T follicular helper cell (primary cell): ENCODE data around the gene USO1.
"Not testable (repeated sequence)": the region's sequence is repeated elsewhere in the genome, so short reads cannot be mapped to it uniquely, and the experiment has no call there.

ENCODE experiments used
- DNase-seq: peaks from one replicate; pipeline ENCODE4 v3.0.0-alpha.2; 2020; ENCODE audit warnings: low read depth
- total RNA-seq, 2 experiments: gene quantifications; one replicate each; lab custom pipeline; 2026; lab: John Stamatoyannopoulos, UW

Gene USO1, protein sequence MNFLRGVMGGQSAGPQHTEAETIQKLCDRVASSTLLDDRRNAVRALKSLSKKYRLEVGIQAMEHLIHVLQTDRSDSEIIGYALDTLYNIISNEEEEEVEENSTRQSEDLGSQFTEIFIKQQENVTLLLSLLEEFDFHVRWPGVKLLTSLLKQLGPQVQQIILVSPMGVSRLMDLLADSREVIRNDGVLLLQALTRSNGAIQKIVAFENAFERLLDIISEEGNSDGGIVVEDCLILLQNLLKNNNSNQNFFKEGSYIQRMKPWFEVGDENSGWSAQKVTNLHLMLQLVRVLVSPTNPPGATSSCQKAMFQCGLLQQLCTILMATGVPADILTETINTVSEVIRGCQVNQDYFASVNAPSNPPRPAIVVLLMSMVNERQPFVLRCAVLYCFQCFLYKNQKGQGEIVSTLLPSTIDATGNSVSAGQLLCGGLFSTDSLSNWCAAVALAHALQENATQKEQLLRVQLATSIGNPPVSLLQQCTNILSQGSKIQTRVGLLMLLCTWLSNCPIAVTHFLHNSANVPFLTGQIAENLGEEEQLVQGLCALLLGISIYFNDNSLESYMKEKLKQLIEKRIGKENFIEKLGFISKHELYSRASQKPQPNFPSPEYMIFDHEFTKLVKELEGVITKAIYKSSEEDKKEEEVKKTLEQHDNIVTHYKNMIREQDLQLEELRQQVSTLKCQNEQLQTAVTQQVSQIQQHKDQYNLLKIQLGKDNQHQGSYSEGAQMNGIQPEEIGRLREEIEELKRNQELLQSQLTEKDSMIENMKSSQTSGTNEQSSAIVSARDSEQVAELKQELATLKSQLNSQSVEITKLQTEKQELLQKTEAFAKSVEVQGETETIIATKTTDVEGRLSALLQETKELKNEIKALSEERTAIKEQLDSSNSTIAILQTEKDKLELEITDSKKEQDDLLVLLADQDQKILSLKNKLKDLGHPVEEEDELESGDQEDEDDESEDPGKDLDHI
- total RNA-seq = 113 to 123 reads per million in 2 experiments

GRCh38 chr4:75724066-75724866 lies at the start of gene USO1:
Gene USO1 (plus strand): TSS chr4:75724577. CDS start chr4:75724820, 243 bp downstream.
- DNase-seq = peak; percentile 99

GRCh38 chr4:75675004-75675531 lies 49.3 kb upstream of the USO1 start:
- DNase-seq = no peak

GRCh38 chr4:75678473-75678872 lies 45.9 kb upstream of the USO1 start:
- DNase-seq = no peak

DNA sequence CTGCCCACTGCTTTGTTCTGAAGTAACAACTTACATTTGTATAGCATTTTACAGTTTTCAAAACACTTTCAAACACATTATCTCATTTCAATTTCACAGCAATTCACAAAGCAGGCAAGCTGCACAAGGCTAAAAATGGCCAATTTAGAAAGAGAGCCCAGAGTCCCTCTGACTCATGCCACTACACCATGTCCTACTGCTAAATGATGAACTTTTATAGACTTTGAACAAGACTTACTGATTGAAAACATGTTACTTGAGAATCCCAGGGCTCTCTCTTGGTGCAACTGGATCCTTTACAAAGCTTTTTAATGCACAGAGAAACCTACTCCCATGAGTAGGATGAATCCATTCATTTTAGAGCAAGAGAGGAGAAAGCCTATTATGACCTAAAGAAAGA lies 45.4 kb upstream of the USO1 start:
- DNase-seq = no peak

DNA sequence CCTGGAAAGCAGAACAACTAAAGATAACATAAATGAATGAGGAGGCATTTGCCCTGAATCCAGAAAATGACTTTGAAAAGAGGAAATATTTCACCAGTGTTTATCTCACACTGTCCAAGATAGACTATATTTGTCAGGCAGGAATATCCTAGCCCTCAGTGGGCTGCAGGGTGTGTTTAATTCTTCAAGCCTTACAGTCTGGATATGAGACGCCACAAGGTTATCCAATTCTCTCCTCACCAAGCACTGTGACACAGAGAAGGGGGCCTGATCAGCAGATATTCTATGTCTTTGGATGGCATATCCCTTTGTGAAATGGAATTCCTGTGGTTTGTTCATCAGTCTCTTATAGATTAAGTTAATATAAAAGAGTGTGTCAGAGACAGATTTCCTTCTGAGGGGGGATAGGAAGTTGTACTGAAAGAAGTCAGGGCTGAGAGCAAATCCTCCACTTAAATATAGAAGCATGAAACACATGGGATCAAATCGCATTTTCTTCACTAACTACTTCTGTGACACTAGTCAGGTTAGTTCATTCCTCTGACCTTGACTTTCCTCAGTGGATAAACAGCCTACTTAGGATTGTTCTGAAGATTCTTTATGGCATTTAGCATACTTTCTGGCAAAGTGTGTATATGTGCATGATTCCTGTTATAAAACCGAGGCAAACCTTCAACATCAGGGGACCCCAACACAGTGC lies 44.4 kb upstream of the USO1 start:
- DNase-seq = no peak

GRCh38 chr4:75683482-75684155 lies 40.8 kb upstream of the USO1 start:
- DNase-seq = no peak

- no peak for DNase-seq
Measured at GRCh38 chr4:75685546-75686189, 38.7 kb upstream of the USO1 start.

GRCh38 chr4:75686346-75686745 lies 38.0 kb upstream of the USO1 start:
- DNase-seq = no peak

GRCh38 chr4:75687125-75687524 lies 37.3 kb upstream of the USO1 start:
- DNase-seq = not testable (repeated sequence)

DNA sequence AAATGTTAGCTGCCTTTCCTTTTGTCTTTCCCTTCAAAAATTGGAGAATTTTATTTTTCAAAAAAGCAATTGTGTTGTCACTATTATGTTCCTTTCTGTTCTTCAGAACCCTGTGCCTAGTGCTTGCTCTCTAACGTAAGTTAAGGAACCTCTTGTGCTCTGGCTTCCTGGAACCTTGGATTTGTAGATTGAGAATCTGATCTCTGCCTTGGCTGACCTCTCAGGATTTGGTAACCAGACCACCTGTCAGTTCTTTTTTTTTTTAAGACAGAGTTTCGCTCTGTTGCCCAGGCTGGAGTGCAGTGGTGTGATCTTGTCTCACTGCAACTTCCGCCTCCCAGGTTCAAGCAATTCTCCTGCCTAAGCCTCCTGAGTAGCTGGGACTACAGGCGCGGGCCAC lies 32.3 kb upstream of the USO1 start:
- DNase-seq = not testable (repeated sequence)

DNA sequence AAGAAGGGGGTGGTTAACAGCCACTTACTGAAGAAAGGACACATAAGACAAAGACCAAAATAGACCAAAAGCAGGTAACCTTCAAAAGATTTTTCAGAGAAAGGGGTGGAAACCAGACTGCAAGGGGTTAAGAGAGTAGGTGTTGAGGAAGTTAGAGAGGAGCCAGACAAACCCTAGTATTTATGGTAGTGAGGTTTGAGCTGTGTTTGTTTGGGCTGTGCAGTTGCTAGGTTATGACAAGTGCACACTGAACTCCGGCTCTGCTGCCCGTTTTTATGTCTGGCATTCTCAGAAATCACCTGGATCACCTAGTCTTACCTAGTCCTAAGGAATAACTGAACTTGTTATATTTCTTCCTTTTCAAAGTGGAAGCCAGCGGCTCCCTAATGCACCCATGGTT lies 28.3 kb upstream of the USO1 start:
- no peak for DNase-seq

DNA sequence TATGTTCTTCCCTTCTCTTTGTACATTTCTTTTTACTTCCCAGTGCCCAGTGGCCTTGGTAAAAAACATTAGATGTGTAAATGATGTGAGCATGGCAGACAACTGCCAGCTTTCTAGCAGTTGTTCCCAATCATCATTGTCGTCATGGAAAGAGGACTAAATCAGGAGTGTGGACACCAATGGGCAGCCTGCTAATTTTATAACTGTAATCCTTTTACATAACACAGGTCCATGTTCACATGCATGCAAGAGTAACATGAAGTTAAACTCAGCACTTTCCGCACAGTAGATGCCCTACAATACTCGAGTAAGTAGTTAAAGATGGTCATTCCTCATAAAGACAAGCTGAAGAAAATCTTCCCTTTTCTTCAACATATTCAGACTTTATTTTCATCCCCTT lies 27.8 kb upstream of the USO1 start:
- DNase-seq = no peak

- no peak for DNase-seq
Measured at GRCh38 chr4:75698162-75698962, 26.0 kb upstream of the USO1 start.

GRCh38 chr4:75698963-75699228 lies 25.5 kb upstream of the USO1 start:
- DNase-seq = no peak

DNA sequence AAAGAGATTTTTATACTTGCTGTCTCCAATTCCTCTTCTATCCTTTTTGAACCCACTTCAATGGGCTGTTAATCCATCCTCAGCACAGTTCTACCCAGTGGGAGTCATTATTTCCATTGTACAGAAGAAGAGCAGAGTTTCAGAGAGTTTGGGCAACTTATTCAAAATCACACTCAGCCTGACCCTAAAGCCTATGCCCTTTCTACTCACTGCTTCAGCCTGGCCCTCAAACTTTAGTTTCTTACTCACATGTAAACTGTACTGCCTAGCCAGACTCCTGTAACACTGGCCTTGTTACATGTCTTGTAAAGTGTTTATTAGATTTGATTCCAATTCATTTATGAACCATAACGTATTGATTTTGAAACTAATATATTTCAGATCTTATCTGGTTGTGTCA lies 25.1 kb upstream of the USO1 start:
- no peak for DNase-seq

GRCh38 chr4:75702919-75703411 lies 21.4 kb upstream of the USO1 start:
- DNase-seq = no peak

- DNase-seq = no peak
Measured at GRCh38 chr4:75705198-75705977, 19.0 kb upstream of the USO1 start.

DNA sequence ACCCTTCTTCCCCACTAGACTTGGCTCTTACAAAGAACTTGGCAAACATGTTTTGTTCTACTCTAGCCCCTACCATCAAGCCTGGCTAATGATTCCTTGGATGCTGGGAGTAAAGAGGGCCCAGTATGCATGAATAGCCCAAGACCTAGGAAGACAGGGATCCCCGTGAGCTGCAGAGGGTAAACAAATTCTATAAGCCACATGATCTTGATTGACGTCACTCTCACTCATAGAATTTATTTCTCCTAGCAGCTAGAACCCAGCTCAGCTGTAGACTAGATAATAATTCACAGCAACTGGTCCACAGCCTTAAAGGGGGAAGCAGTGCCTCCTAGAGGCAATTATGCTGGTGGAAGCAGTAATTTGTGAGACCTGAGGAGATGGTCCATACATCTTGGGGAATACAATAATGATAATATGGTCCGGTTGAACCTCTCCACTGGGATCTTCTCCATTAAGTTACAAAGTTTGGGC lies 16.1 kb upstream of the USO1 start:
- no peak for DNase-seq
